CD4-positive, CD25-positive, alpha-beta regulatory T cell (primary cell): Measurements from ENCODE around the gene CNKSR1. TPM values are rescaled to one million over a fixed set of nuclear protein-coding genes. Genes with fewer than 3 reads are reported as not detected.

ENCODE experiments used
- ATAC-seq, 2 donors: fragments of 150-1000 bp; cut with Tn5 transposase; one replicate each; pipeline ENCODE4 v1.10.0; 2021; ENCODE audit warnings: low read depth in 2 of 2, moderate number of reproducible peaks in 2 of 2, moderate library complexity in 1 of 2
- DNase-seq, 3 donors: peaks; one replicate each; pipeline versions ENCODE4 v3.0.0 to v3.0.0-alpha.2; 2012 to 2022; ENCODE audit warnings: mixed read lengths in 1 of 3
- H3K27ac ChIP-seq: one replicate; pipeline ENCODE4 v1.7.0; 2013; ENCODE audit warnings: mild to moderate bottlenecking, low read length; ENCODE audit not compliant: insufficient read depth, poor library complexity, severe bottlenecking
- H3K27me3 ChIP-seq: one replicate; pipeline ENCODE4 v1.7.0; 2013; ENCODE audit warnings: low read length; ENCODE audit not compliant: control insufficient read depth, insufficient read depth
- H3K36me3 ChIP-seq: one replicate; pipeline ENCODE4 v1.7.0; 2013; ENCODE audit warnings: mild to moderate bottlenecking, low read length, moderate library complexity; ENCODE audit not compliant: control insufficient read depth, insufficient read depth
- H3K4me1 ChIP-seq: 2 replicates; pipeline ENCODE4 v1.7.0; 2013; ENCODE audit warnings: mild to moderate bottlenecking, low read length; ENCODE audit not compliant: insufficient read depth, control insufficient read depth, poor library complexity, severe bottlenecking
- H3K4me3 ChIP-seq: one replicate; pipeline ENCODE4 v1.7.0; 2013; ENCODE audit warnings: low read depth, mild to moderate bottlenecking, low read length, moderate library complexity
- H3K9me3 ChIP-seq, 2 experiments: 1 replicate in 1 of 2; 2 replicates in 1 of 2; pipeline ENCODE4 v1.7.0; 2013; ENCODE audit warnings: low read length in 2 of 2, mild to moderate bottlenecking in 1 of 2, moderate library complexity in 1 of 2; ENCODE audit not compliant: control insufficient read depth in 2 of 2
- H3K27ac Mint-ChIP-seq, 3 donors: one replicate each; pipeline ENCODE4 v1.8.0; 2020 to 2022; ENCODE audit warnings: mild to moderate bottlenecking in 3 of 3, mixed read lengths in 3 of 3, moderate library complexity in 2 of 3
- H3K27me3 Mint-ChIP-seq: one replicate; pipeline ENCODE4 v1.8.0; 2022; ENCODE audit warnings: mild to moderate bottlenecking, mixed read lengths
- H3K36me3 Mint-ChIP-seq: one replicate; pipeline ENCODE4 v1.8.0; 2020; ENCODE audit warnings: mixed read lengths
- H3K4me1 Mint-ChIP-seq, 4 donors: one replicate each; pipeline ENCODE4 v1.8.0; 2020 to 2022; ENCODE audit warnings: mixed read lengths in 4 of 4, mild to moderate bottlenecking in 1 of 4
- H3K4me3 Mint-ChIP-seq, 4 donors: one replicate each; pipeline ENCODE4 v1.8.0; 2020 to 2022; ENCODE audit warnings: mild to moderate bottlenecking in 4 of 4, mixed read lengths in 4 of 4, moderate library complexity in 3 of 4
- H3K9me3 Mint-ChIP-seq, 7 donors: one replicate each; pipeline ENCODE4 v1.8.0; 2020 to 2022; ENCODE audit warnings: mixed read lengths in 7 of 7, mild to moderate bottlenecking in 3 of 7, moderate library complexity in 2 of 7
- polyA plus RNA-seq, 4 donors: library from polyadenylated mRNA; unstranded; fragments of 300-500 nt; fragmentation: Illumina TruSeq; gene quantifications; one replicate each; pipeline ENCODE4 v1.2.3, GENCODE V29; 2021
- total RNA-seq: library from RNA; stranded (reverse); gene quantifications from one replicate; pipeline ENCODE4 v1.2.3, GENCODE V29; 2022

The CNKSR1 gene
- total and polyA plus RNA-seq, 5 donors from 2014 or later: 0.53 to 7.0 (median 2.3) TPM

DNA sequence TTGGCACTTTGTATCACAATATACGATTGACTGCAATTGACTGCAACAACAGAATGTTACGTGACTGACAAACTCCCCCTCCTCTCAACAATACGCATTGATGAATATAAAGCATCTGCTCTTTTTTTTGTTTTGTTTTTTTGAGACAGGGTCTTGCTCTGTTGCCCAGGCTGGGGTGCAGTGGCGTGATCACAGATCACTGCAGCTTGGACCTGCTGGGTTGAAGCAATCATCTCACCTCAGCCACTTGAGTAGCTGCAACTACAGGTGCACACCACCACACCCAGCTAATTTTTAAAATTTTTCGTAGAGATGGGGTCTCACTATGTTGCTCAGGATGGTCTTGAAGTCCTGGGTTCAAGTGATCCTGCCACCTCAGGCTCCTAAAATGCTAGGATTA, 35.4 kb downstream of the CNKSR1 start:
- Histone ChIP-seq H3K4me3 (no peak overlapping the region), H3K9me3 (no peaks in the 10 kb centered on the region), H3K27ac (no peak overlapping the region), H3K27me3 (no peaks in the 10 kb centered on the region), H3K4me1 (no peaks in the 10 kb centered on the region), H3K36me3 (no peaks in the 10 kb centered on the region)
- ATAC-seq (no peak), DNase-seq (no peak)
- Mint-ChIP-seq H3K9me3 (no peaks in the 10 kb centered on the region), H3K27me3 (peaks cover 10% of the 10 kb centered on the region), H3K4me1 (no peaks in the 10 kb centered on the region), H3K27ac (peak overlapping the region in 1 of 3 donors; percentile 43), H3K4me3 (no peak overlapping the region), H3K36me3 (no peaks in the 10 kb centered on the region)

DNA sequence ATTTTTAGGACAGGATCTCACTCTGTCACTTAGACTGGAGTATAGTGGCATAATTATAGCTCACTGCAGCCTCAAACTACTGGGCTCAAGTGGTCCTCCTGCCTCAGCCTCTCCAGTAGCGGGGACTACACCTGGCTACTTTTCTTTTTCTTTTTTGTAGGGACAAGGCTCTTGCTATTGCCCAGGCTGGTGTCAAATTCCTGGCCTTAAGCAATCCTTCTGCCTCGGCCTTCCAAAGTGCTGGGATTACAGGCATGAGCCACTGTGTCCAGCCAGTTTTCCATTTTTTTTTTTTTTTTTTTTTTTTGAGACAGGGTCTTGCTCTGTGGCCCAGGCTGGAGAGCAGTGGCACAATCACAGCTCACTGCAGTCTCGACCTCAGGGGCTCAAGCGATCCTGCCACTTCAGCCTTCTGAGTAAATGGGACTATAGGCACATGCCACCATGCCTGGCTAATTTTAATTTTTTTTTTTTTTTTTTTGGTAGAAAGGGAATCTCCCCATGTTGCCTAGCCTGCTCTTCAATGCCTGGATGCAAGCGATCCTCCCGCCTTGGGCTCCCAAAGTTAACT, 36.1 kb downstream of the CNKSR1 start:
- Mint-ChIP-seq H3K27me3 (peaks cover 10% of the 10 kb centered on the region), H3K4me3 (no peak overlapping the region), H3K9me3 (no peaks in the 10 kb centered on the region), H3K27ac (no peak overlapping the region), H3K4me1 (no peaks in the 10 kb centered on the region), H3K36me3 (no peaks in the 10 kb centered on the region)
- Histone ChIP-seq H3K27me3 (no peaks in the 10 kb centered on the region), H3K27ac (no peak overlapping the region), H3K36me3 (no peaks in the 10 kb centered on the region), H3K4me1 (no peaks in the 10 kb centered on the region), H3K4me3 (no peak overlapping the region), H3K9me3 (no peaks in the 10 kb centered on the region)
- no peak for ATAC-seq
- no peak for DNase-seq

DNA sequence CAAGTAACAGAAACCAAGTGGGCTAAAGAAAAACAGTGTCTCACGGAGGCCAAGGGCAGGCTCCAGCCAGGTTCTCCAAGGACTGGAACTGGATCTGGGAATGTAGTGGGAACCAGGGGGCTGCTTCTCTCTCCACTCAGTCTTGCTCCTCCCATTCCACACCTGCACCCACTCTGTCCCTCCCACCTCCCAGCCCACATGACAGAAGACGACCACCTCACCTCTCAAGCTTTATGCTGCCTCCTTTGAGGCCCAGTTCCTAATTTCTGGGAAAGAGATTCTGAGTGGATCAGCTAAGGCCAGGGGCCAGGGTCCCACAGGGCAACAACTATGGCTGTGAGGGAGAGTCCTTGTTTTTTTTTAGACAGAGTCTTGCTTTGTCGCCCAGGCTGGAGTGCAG, 38.0 kb downstream of the CNKSR1 start:
- H3K4me3 Mint-ChIP-seq: no peak overlapping the region
- Histone ChIP-seq H3K4me1 (no peaks in the 10 kb centered on the region), H3K9me3 (no peaks in the 10 kb centered on the region), H3K36me3 (no peaks in the 10 kb centered on the region), H3K27ac (no peak overlapping the region), H3K4me3 (no peak overlapping the region), H3K27me3 (no peaks in the 10 kb centered on the region)
- peak overlapping the region in 1 of 3 donors; percentile 41 for H3K27ac Mint-ChIP-seq
- DNase-seq: no peak
- no peaks in the 10 kb centered on the region for H3K36me3 Mint-ChIP-seq
- no peak for ATAC-seq
- no peaks in the 10 kb centered on the region for H3K4me1 Mint-ChIP-seq
- H3K9me3 Mint-ChIP-seq: no peaks in the 10 kb centered on the region
- H3K27me3 Mint-ChIP-seq: peaks cover 14% of the 10 kb centered on the region

DNA sequence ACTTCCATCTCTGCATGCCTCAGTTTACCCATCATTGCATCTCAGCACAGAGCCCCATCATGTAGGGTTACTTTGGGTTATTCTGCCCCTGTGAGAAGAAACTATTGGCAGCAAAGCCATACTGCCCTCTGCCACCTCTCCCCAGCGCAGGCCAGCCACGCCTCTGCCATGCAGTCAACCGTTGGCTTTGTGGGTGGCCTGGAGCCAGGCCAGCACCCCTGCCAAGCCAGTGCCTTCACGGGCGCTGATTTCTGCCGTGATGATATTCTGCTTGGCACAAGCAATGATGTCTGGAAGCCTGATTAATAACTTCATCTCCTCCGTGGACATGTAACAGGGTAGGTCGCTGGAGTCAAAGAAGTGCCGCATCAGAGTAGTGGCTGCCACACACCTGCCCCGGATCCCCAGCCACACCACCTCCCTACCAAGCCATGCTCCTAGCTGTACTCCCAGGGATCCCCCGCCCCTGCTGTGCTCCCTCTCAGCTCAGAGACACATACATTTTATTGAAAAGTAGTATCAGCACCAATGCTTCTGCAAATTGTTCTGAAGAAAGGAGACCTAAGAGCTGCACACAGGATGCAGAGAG, 41.7 kb downstream of the CNKSR1 start:
- Mint-ChIP-seq H3K4me1 (no peaks in the 10 kb centered on the region), H3K27ac (no peak overlapping the region), H3K9me3 (no peaks in the 10 kb centered on the region), H3K4me3 (no peak overlapping the region), H3K27me3 (peaks cover 14% of the 10 kb centered on the region), H3K36me3 (no peaks in the 10 kb centered on the region)
- Histone ChIP-seq H3K27ac (no peak overlapping the region), H3K9me3 (no peaks in the 10 kb centered on the region), H3K4me1 (no peaks in the 10 kb centered on the region), H3K4me3 (no peak overlapping the region), H3K36me3 (no peaks in the 10 kb centered on the region), H3K27me3 (peaks cover 3% of the 10 kb centered on the region)
- ATAC-seq (no peak), DNase-seq (no peak)

DNA sequence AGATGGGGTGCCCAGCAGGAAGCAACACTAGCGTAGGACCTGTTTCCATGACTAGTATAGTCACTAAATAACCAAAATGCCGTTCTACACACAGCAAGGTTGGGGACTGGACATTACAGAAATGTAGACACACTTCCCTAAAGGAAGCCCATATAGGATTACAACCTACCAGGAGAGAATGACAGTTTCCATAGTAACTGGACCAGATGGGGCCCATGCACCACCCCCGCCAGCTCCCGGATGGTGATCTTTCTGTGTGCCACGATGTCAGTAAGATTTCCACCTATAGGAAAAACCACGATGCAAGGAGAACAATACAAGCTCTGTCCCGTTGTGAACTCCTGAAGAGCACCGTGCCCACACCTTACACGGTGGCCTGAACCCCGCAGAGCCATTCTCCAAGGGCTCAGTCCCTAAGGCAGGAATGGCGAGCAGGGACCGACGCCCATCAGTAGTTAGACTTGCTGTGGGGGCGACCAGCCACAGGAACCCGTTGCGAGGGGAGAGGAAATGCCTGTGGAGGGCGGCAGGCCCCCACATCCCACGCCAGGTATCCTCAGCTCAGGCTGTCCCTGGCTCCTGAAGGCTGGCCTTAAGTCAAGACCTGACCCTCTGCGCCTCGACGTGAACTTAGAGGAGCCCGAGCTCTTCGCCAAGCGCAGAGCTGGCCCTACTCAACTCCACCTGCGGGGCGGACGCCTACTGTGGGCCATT, 43.1 kb downstream of the CNKSR1 start:
- ATAC-seq (no peak), DNase-seq (no peak)
- Histone ChIP-seq H3K36me3 (no peaks in the 10 kb centered on the region), H3K27me3 (peaks cover 3% of the 10 kb centered on the region), H3K4me3 (no peak overlapping the region), H3K27ac (no peak overlapping the region), H3K4me1 (peaks cover 7% of the 10 kb centered on the region), H3K9me3 (no peaks in the 10 kb centered on the region)
- no peak overlapping the region for H3K4me3 Mint-ChIP-seq
- peaks cover 0 to under 1% (median 0%) of the 10 kb centered on the region in 4 donors for H3K4me1 Mint-ChIP-seq
- peak overlapping the region in 1 of 3 donors; percentile 20 for H3K27ac Mint-ChIP-seq
- no peaks in the 10 kb centered on the region for H3K9me3 Mint-ChIP-seq
- H3K27me3 Mint-ChIP-seq: peaks cover 13% of the 10 kb centered on the region
- no peaks in the 10 kb centered on the region for H3K36me3 Mint-ChIP-seq

DNA sequence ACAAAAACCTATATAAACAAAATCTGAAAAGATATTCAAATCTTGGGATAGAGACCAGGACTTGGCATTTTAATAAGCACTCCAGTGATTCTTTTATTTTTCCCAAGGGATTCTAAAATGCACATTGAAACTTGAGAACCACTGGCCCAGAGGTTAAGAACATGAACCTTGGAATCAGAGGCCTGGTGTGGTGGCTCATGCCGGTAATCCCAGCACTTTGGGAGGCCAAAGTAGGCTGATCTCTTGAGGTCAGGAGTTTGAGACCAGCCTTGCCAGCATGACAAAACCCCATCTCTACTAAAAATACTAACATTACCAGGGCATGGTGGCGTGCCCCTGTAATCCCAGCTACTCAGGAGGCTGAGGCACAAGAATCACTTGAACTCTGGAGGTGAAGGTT, 43.8 kb downstream of the CNKSR1 start:
- H3K27me3 Mint-ChIP-seq: peaks cover 11% of the 10 kb centered on the region
- no peaks in the 10 kb centered on the region for H3K9me3 Mint-ChIP-seq
- Histone ChIP-seq H3K4me3 (no peak overlapping the region), H3K36me3 (no peaks in the 10 kb centered on the region), H3K27ac (no peak overlapping the region), H3K27me3 (peaks cover 3% of the 10 kb centered on the region), H3K9me3 (no peaks in the 10 kb centered on the region), H3K4me1 (peaks cover 13% of the 10 kb centered on the region)
- no peak for DNase-seq
- peaks cover 0 to 7% (median 4%) of the 10 kb centered on the region in 4 donors for H3K4me1 Mint-ChIP-seq
- H3K36me3 Mint-ChIP-seq: no peaks in the 10 kb centered on the region
- H3K4me3 Mint-ChIP-seq: no peak overlapping the region
- ATAC-seq: no peak
- H3K27ac Mint-ChIP-seq: no peak overlapping the region

DNA sequence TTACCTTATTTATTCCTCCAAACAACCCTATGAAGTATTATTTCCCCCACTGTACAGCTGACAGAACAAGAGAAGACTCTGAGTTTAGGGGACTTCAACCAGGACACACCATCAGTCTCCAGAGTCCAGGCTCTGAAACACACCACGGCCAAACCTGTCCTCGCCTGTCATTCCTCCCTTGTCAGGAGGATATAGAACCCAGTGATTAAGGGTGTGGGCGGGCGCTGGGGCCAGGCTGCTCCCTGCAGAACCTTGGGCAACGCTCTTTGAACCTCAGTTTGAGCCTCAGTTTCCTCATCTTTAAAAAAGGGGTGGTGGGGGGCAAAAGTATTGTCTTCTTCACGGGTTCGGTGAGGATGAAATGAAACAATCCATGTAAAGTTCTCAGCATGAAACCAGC, 47.3 kb downstream of the CNKSR1 start:
- Histone ChIP-seq H3K36me3 (no peaks in the 10 kb centered on the region), H3K27ac (no peak overlapping the region), H3K4me3 (no peak overlapping the region), H3K9me3 (no peaks in the 10 kb centered on the region), H3K27me3 (peaks cover 6% of the 10 kb centered on the region), H3K4me1 (peaks cover 13% of the 10 kb centered on the region)
- H3K27me3 Mint-ChIP-seq: peaks cover 17% of the 10 kb centered on the region
- no peak for DNase-seq
- H3K4me3 Mint-ChIP-seq: peak overlapping the region in 2 of 4 donors; percentile 16 to 70
- H3K27ac Mint-ChIP-seq: no peak overlapping the region
- peaks cover 0 to 10% (median 4%) of the 10 kb centered on the region in 4 donors for H3K4me1 Mint-ChIP-seq
- no peak for ATAC-seq
- H3K36me3 Mint-ChIP-seq: no peaks in the 10 kb centered on the region
- no peaks in the 10 kb centered on the region for H3K9me3 Mint-ChIP-seq
